Measurements from ENCODE around the gene TWSG1.
"Not testable (repeated sequence)": the region's sequence is repeated elsewhere in the genome, so short reads cannot be mapped to it uniquely, and the experiment has no call there.

Gene TWSG1

DNA sequence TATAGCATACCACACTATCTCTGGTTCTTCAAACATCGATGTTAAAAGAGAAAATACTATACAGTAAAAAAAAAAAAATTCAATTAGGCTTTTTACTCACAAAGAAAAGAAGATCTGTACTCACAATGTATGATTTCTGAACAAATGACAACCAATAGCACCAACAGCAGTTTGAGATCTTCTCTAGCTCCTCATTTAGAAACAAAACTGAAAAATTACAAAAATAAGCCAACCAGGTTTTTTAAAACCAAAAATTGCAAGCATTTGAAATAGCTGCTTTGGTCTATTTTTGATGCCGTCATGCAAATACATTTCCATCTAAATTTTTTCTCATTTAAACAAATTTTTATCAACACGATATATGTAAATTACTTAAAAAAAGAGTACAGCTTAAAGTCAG is 106.5 kb downstream of the TWSG1 start:
- in situ Hi-C loops (cut with HindIII; ENCODE audit: low pct_unique_long_range_greater_than_20kb, low sequenced_read_pairs): no loop called here
- no peak for TF ChIP-seq JUND (IDR thresholded peaks at IDR 0.05; ENCODE audit: low read depth)
- DNase-seq (ENCODE audit: low read depth in 1 of 2, low spot score in 1 of 2): no peak

DNA sequence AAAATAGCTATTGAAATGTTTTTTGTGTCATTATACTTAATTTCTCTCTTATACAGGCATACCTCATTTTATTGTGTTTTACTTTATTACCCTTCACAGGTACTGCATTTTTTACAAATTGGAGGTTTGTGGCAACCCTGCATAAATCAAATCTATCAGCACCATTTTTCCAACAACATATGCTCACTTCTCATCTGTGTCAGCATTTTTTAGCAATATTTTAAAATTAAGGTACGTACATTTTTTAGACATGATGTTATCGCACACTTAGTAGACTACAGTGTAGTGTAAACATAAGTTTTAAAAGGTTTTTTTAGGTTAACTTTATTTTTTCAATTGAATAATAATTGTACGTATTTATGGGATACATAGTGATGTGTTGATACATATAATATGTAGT is 110.0 kb downstream of the TWSG1 start:
- in situ Hi-C loops (cut with HindIII; ENCODE audit: low pct_unique_long_range_greater_than_20kb, low sequenced_read_pairs): no loop called here
- no peak for DNase-seq (ENCODE audit: low read depth in 1 of 2, low spot score in 1 of 2)
- TF ChIP-seq JUND (IDR thresholded peaks at IDR 0.05; ENCODE audit: low read depth): no peak

DNA sequence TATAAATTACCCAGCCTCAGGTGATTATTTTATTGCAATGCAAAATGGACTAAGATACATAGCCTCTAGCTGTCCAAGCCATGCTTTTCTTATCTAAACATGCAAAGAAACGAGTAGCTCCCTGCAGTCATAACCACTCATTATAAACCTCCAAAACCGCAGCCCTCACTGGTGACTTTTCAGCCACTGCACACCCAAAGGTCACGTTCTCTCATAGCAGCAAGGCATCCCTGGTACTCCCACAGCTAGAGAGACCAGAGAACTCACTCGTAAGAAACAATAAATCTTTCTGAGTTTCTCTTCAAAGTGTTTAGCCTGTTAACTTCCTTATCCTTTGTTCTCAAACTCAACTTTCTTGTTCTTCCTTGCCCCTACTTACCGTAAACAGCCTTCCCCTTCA is 112.3 kb downstream of the TWSG1 start:
- TF ChIP-seq JUND (IDR thresholded peaks at IDR 0.05; ENCODE audit: low read depth): no peak
- no peak for DNase-seq (ENCODE audit: low read depth in 1 of 2, low spot score in 1 of 2)
- in situ Hi-C loops (cut with HindIII; ENCODE audit: low pct_unique_long_range_greater_than_20kb, low sequenced_read_pairs): no loop called here

DNA sequence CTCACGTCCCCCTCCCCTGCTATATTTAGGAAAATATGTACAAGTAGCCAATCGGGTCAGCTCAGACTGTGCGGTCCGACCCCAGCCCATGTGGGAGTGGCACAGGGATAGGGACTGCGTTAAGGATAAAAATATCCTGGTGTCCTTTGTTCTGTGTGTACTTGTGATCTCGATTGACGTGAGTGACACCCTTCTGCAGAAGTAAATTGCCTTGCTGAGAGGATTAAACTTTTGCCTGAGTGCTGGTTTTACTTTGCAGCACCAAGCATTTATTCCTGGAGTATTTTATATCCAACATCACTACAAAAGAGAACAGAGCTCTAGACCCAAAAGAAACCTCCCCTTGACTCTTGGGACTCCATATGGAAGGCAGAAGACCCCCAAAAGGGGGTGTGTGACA is 112.8 kb downstream of the TWSG1 start:
- no peak for DNase-seq (ENCODE audit: low read depth in 1 of 2, low spot score in 1 of 2)
- in situ Hi-C loops (cut with HindIII; ENCODE audit: low pct_unique_long_range_greater_than_20kb, low sequenced_read_pairs): no loop called here
- TF ChIP-seq JUND (IDR thresholded peaks at IDR 0.05; ENCODE audit: low read depth): no peak

DNA sequence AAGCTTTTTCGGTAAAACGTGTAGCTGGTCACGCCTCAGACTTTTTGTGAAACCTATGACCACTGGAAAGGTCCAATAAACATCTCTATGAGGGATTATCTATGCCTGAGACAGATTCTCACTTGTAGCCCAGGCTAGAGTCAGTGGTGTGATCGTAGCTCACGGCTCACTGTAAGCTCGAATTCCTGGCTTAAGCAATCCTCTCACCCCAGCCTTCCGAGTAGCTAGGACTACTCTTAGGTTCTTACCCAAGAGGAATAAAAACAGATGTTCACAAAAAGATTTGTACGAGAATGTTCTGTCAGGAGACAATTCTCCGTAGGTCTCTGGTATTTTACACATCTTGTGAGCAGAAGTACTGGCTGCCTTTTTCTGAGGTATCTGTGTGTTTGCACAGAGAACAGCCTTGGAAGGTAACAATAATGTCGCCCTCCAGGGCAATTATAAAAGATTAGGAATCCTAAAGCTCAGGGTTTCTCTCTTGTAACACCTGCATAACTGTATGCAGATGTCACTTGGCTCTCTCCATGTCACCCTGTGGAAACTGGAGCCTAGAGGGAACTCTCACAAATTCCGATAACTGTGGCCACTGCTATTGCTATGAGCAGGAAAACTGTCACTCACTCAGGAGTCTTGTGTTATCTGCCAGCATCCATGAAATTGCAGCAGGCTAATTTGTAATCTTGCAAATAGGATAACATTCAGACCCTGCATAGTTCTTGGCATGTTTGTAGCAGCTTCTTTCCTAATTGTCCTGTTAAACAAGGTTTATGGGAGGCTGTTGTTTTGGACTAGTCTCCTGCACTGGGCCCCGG is 115.2 kb downstream of the TWSG1 start:
- in situ Hi-C loops (cut with HindIII; ENCODE audit: low pct_unique_long_range_greater_than_20kb, low sequenced_read_pairs): no loop called here
- DNase-seq (ENCODE audit: low read depth in 1 of 2, low spot score in 1 of 2): no peak
- TF ChIP-seq JUND (IDR thresholded peaks at IDR 0.05; ENCODE audit: low read depth): no peak

DNA sequence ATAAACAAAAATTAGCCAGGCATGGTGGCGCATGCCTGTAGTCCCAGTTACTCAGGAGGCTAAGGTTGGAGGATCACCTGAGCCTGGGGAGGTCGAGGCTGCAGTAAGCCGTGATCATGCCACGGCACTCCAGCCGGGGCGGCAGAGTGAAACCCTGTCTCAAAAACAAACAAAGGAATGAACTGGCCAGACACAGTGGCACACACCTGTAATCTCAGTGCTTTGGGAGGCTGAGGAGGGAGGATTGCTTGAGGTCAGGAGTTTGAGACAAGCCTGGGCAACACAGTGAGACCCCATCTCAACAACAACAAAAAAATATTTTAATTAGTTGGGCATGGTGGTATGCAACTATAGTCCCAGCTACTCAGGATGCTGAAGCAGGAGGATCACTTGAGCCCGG is 116.3 kb downstream of the TWSG1 start:
- in situ Hi-C loops (cut with HindIII; ENCODE audit: low pct_unique_long_range_greater_than_20kb, low sequenced_read_pairs); DNase-seq (ENCODE audit: low read depth in 1 of 2, low spot score in 1 of 2): not testable (repeated sequence)

Measured in T47D (cell line).